Fibroblast of skin of abdomen (primary cell): ENCODE results near the gene ARHGEF17.

Source experiments
- DNase-seq: peaks from one replicate; pipeline ENCODE4 v3.0.0-alpha.2; 2013

The ARHGEF17 gene

GRCh38 chr11:73356979-73357860 lies 49.1 kb downstream of the ARHGEF17 start:
- no peak for DNase-seq

GRCh38 chr11:73358071-73358470 lies 50.0 kb downstream of the ARHGEF17 start:
- no peak for DNase-seq

- no peak for DNase-seq
These were observed 51.3 kb downstream of the ARHGEF17 start for GRCh38 chr11:73359341-73359740.

- DNase-seq = peak; percentile 35
These were observed 52.1 kb downstream of the ARHGEF17 start for GRCh38 chr11:73359930-73360742.

GRCh38 chr11:73360743-73361369 lies 52.8 kb downstream of the ARHGEF17 start:
- no peak for DNase-seq

- no peak for DNase-seq
These were observed 54.1 kb downstream of the ARHGEF17 start for GRCh38 chr11:73361953-73362776.

- no peak for DNase-seq
These were observed 55.1 kb downstream of the ARHGEF17 start for GRCh38 chr11:73363147-73363546.

GRCh38 chr11:73365352-73366264 lies 57.5 kb downstream of the ARHGEF17 start:
- DNase-seq = no peak

GRCh38 chr11:73366265-73366610 lies 58.2 kb downstream of the ARHGEF17 start:
- DNase-seq = no peak

- no peak for DNase-seq
These were observed 58.9 kb downstream of the ARHGEF17 start for GRCh38 chr11:73366953-73367352.

GRCh38 chr11:73367482-73368024 lies 59.5 kb downstream of the ARHGEF17 start:
- DNase-seq = no peak

- DNase-seq = no peak
These were observed 64.4 kb downstream of the ARHGEF17 start for GRCh38 chr11:73372375-73372993.

- peak; percentile 34 for DNase-seq
These were observed 66.1 kb downstream of the ARHGEF17 start for GRCh38 chr11:73374151-73374550.

- DNase-seq = no peak
These were observed 67.7 kb downstream of the ARHGEF17 start for GRCh38 chr11:73375830-73376159.

- DNase-seq = peak; percentile 93
These were observed 68.2 kb downstream of the ARHGEF17 start, which contains the start of gene RELT for GRCh38 chr11:73376160-73376802. RELT (plus strand) TSS chr11:73376399; CDS start chr11:73389137, 12,738 bp downstream.

- peak; percentile 73 for DNase-seq
These were observed 68.9 kb downstream of the ARHGEF17 start for GRCh38 chr11:73376803-73377629.

- no peak for DNase-seq
These were observed 71.3 kb downstream of the ARHGEF17 start for GRCh38 chr11:73379189-73379880.

GRCh38 chr11:73380331-73380730 lies 72.3 kb downstream of the ARHGEF17 start:
- DNase-seq = no peak
